CD4-positive, CD25-positive, alpha-beta regulatory T cell (primary cell): ENCODE measurements around the gene SFRP2. TPM values are rescaled to one million over a fixed set of nuclear protein-coding genes. Genes with fewer than 3 reads are reported as not detected.
A peak's percentile ranks its signal among the peaks of the same experiment; 100 is the strongest.

Experiments used
- ATAC-seq, 2 donors: fragments of 150-1000 bp; cut with Tn5 transposase; one replicate each; pipeline ENCODE4 v1.10.0; 2021; ENCODE audit warnings: low read depth in 2 of 2, moderate number of reproducible peaks in 2 of 2, moderate library complexity in 1 of 2
- DNase-seq, 3 donors: peaks; one replicate each; pipeline versions ENCODE4 v3.0.0 to v3.0.0-alpha.2; 2012 to 2022; ENCODE audit warnings: mixed read lengths in 1 of 3
- H3K27ac ChIP-seq: one replicate; pipeline ENCODE4 v1.7.0; 2013; ENCODE audit warnings: mild to moderate bottlenecking, low read length; ENCODE audit not compliant: insufficient read depth, poor library complexity, severe bottlenecking
- H3K27me3 ChIP-seq: one replicate; pipeline ENCODE4 v1.7.0; 2013; ENCODE audit warnings: low read length; ENCODE audit not compliant: control insufficient read depth, insufficient read depth
- H3K36me3 ChIP-seq: one replicate; pipeline ENCODE4 v1.7.0; 2013; ENCODE audit warnings: mild to moderate bottlenecking, low read length, moderate library complexity; ENCODE audit not compliant: control insufficient read depth, insufficient read depth
- H3K4me1 ChIP-seq: 2 replicates; pipeline ENCODE4 v1.7.0; 2013; ENCODE audit warnings: mild to moderate bottlenecking, low read length; ENCODE audit not compliant: insufficient read depth, control insufficient read depth, poor library complexity, severe bottlenecking
- H3K4me3 ChIP-seq: one replicate; pipeline ENCODE4 v1.7.0; 2013; ENCODE audit warnings: low read depth, mild to moderate bottlenecking, low read length, moderate library complexity
- H3K9me3 ChIP-seq, 2 experiments: 1 replicate in 1 of 2; 2 replicates in 1 of 2; pipeline ENCODE4 v1.7.0; 2013; ENCODE audit warnings: low read length in 2 of 2, mild to moderate bottlenecking in 1 of 2, moderate library complexity in 1 of 2; ENCODE audit not compliant: control insufficient read depth in 2 of 2
- H3K27ac Mint-ChIP-seq, 3 donors: one replicate each; pipeline ENCODE4 v1.8.0; 2020 to 2022; ENCODE audit warnings: mild to moderate bottlenecking in 3 of 3, mixed read lengths in 3 of 3, moderate library complexity in 2 of 3
- H3K27me3 Mint-ChIP-seq: one replicate; pipeline ENCODE4 v1.8.0; 2022; ENCODE audit warnings: mild to moderate bottlenecking, mixed read lengths
- H3K36me3 Mint-ChIP-seq: one replicate; pipeline ENCODE4 v1.8.0; 2020; ENCODE audit warnings: mixed read lengths
- H3K4me1 Mint-ChIP-seq, 4 donors: one replicate each; pipeline ENCODE4 v1.8.0; 2020 to 2022; ENCODE audit warnings: mixed read lengths in 4 of 4, mild to moderate bottlenecking in 1 of 4
- H3K4me3 Mint-ChIP-seq, 4 donors: one replicate each; pipeline ENCODE4 v1.8.0; 2020 to 2022; ENCODE audit warnings: mild to moderate bottlenecking in 4 of 4, mixed read lengths in 4 of 4, moderate library complexity in 3 of 4
- H3K9me3 Mint-ChIP-seq, 7 donors: one replicate each; pipeline ENCODE4 v1.8.0; 2020 to 2022; ENCODE audit warnings: mixed read lengths in 7 of 7, mild to moderate bottlenecking in 3 of 7, moderate library complexity in 2 of 7
- polyA plus RNA-seq, 4 donors: library from polyadenylated mRNA; unstranded; fragments of 300-500 nt; fragmentation: Illumina TruSeq; gene quantifications; one replicate each; pipeline ENCODE4 v1.2.3, GENCODE V29; 2021
- total RNA-seq: library from RNA; stranded (reverse); gene quantifications from one replicate; pipeline ENCODE4 v1.2.3, GENCODE V29; 2022

Gene SFRP2
- total and polyA plus RNA-seq, 5 donors from 2014 or later = not detected

DNA sequence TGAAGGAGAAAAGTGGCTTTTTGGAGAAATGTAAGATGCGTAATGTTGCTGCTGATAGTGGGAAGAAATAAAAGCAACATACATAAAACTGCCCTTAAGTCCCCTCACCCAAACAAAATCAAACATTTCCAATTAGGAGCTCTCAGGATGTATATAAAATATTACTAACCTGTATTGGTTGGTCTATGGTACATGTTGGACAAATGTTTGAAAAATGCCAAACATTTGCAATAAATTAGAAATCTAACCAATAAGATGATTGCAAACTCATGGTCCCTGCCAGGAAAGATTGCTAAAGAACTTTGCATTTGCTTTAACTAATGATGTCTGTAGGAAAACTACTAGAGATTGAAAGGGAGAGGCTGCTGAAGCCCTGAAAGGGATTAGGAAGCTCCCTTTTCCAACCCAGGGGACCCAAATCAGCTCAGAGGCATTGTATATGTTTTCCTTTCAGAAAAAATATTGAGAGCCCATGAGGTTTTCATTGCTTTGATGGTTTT lies 1.8 kb downstream of the SFRP2 start:
- H3K4me3 ChIP-seq = no peak overlapping the region
- no peaks in the 10 kb centered on the region for H3K36me3 ChIP-seq
- Mint-ChIP-seq H3K27me3 (peaks cover 80% of the 10 kb centered on the region), H3K9me3 (peaks cover 0 to 5% (median 0%) of the 10 kb centered on the region in 7 donors), H3K4me1 (peaks cover 5 to 39% (median 17%) of the 10 kb centered on the region in 4 donors), H3K4me3 (no peak overlapping the region), H3K27ac (no peak overlapping the region), H3K36me3 (peaks cover 4% of the 10 kb centered on the region)
- ATAC-seq = no peak
- H3K9me3 ChIP-seq = no peaks in the 10 kb centered on the region
- no peak for DNase-seq
- H3K27me3 ChIP-seq = peaks cover 37% of the 10 kb centered on the region
- H3K27ac ChIP-seq = no peak overlapping the region
- H3K4me1 ChIP-seq = peaks cover 35% of the 10 kb centered on the region

DNA sequence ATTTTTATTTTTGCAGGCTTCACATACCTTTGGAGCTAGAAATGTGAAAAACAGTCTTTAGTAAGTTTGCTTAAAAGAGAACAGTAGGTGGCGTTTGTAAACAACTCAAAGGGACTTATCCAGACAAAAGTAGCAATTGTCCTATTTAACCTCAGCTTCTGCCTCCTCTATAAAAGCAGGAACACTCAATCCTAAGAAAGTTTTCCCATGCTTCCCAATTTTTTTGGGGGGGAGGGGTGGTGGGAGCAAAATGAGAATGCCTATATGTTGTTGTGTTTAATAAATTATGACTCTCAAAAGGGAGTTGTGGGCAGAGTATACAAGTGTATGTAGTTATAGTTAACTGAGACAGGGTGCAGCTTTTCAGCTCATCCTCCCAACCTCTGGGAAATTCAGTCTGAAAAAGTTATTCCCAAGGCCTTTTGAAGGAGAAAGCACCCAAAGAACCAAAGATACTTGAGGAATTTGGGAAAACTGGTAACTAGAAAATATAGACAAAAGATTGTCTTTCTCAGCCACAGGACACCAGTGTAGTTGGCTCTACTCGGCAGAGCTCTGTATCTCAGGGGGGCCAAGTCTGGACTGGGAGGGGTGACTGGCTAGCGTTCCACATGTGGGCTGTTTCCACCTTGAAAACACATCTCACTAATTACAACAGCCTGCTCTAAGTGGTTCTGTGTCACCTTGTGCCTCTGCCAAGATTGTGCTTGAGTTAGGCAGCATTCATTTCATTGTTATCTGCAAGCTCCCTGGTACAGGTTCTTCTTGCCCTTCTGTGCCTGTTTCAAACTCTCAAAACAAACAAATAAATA lies 2.8 kb downstream of the SFRP2 start:
- DNase-seq (peak in 2 of 3 donors; percentile 8 to 30), ATAC-seq (no peak)
- Mint-ChIP-seq H3K4me3 (no peak overlapping the region), H3K9me3 (peaks cover 0 to 5% (median 0%) of the 10 kb centered on the region in 7 donors), H3K27ac (no peak overlapping the region), H3K4me1 (peaks cover 0 to 29% (median 11%) of the 10 kb centered on the region in 4 donors), H3K36me3 (peaks cover 4% of the 10 kb centered on the region), H3K27me3 (peaks cover 72% of the 10 kb centered on the region)
- Histone ChIP-seq H3K9me3 (no peaks in the 10 kb centered on the region), H3K36me3 (no peaks in the 10 kb centered on the region), H3K27me3 (peaks cover 30% of the 10 kb centered on the region), H3K27ac (no peak overlapping the region), H3K4me3 (no peak overlapping the region), H3K4me1 (peaks cover 25% of the 10 kb centered on the region)

DNA sequence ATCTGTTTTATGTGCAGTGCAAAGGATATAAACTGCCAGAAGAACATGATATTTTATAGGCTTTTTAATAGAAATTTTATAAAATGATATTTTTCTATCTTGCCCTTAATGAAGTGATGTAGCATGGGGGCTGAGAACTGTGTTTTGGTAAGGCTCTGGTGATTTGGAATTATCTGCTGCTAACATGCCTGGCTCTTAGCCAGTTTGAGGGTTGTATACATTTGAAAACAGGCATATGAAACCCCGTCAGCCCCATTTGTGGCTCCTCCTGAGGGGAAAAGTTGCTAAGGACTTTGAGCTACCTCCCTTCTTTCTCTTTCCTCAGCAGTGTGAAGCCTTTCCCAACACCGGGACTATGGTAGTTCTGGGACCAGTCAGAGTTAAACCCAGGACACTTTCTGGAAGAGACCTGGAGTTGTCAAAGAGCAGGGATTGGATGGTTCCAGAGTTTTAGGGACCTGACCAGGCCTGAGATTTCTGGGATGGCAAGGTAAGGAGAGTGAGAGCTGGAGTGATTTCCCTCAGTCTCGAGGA lies 4.7 kb downstream of the SFRP2 start:
- Mint-ChIP-seq H3K36me3 (peaks cover 4% of the 10 kb centered on the region), H3K4me1 (peaks cover 0 to 15% (median 7%) of the 10 kb centered on the region in 4 donors), H3K27me3 (peaks cover 56% of the 10 kb centered on the region), H3K27ac (peak overlapping the region in 1 of 3 donors; percentile 89), H3K9me3 (peaks cover 0 to 2% (median 0%) of the 10 kb centered on the region in 7 donors), H3K4me3 (no peak overlapping the region)
- Histone ChIP-seq H3K36me3 (no peaks in the 10 kb centered on the region), H3K4me3 (no peak overlapping the region), H3K27ac (no peak overlapping the region), H3K27me3 (peaks cover 30% of the 10 kb centered on the region), H3K4me1 (peaks cover 6% of the 10 kb centered on the region), H3K9me3 (no peaks in the 10 kb centered on the region)
- DNase-seq = no peak
- no peak for ATAC-seq

DNA sequence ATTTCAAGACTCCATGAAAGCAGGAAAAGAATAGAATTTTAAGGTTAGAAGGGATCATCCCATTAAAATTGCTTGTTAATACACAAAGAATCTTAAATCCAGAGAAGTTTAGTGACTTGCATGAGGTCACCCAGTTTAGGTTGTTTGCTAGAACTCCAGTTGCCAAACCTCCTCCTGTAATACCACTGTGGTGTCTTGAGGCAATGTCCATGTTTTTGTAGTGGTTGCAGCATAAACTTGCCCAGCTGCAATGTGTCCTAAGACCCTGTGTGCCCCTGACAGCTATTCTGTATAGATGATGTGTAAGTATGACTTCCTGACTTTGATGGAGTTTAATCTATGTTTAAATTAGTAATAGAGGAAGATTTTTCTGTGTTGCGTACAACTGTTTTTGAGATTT lies 6.3 kb downstream of the SFRP2 start:
- ATAC-seq (no peak), DNase-seq (no peak)
- H3K36me3 ChIP-seq = no peaks in the 10 kb centered on the region
- H3K27me3 ChIP-seq = peaks cover 33% of the 10 kb centered on the region
- Mint-ChIP-seq H3K4me3 (no peak overlapping the region), H3K27me3 (peaks cover 45% of the 10 kb centered on the region), H3K27ac (no peak overlapping the region), H3K36me3 (peaks cover 2% of the 10 kb centered on the region), H3K4me1 (peaks cover 0 to 5% (median under 1%) of the 10 kb centered on the region in 4 donors), H3K9me3 (peaks cover 0 to 6% (median 4%) of the 10 kb centered on the region in 7 donors)
- no peak overlapping the region for H3K4me3 ChIP-seq
- H3K4me1 ChIP-seq = no peaks in the 10 kb centered on the region
- peaks cover 3 to 7% of the 10 kb centered on the region in 2 experiments for H3K9me3 ChIP-seq
- no peak overlapping the region for H3K27ac ChIP-seq

DNA sequence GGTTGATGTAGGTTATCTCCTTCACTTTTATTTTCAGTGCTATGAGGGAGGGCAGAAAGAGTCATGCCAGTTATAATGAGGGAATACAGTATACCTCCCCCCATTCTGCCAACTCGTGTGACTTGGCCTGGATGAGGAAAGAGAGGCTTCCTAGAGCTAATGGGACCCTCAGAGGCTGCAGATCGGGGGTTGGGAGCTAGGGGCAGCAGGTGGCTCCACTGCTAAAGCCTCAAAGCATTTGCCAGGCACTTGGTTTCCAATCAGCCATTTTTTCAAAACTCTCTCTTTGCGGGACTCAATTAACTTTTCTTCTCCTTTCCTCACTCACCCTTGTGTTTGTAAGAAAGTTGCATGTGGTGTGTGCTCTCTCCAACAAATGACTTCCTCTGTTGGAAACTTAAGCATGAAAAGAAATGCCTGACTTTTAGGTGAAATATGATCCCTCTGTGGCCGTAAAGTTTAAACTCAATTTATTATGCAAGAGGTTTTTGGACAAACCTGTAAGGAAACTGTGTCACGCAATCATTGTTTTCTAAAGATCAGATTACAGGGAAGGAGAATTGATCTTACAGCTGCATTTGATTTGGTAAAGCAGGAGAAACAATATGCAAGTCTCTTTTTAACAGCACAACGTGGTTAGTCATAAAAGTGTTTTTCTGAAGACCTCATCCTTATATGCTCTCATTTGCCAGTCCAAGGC lies 7.0 kb downstream of the SFRP2 start:
- Mint-ChIP-seq H3K36me3 (no peaks in the 10 kb centered on the region), H3K27me3 (peaks cover 42% of the 10 kb centered on the region), H3K9me3 (peaks cover 0 to 6% (median 4%) of the 10 kb centered on the region in 7 donors), H3K27ac (no peak overlapping the region), H3K4me3 (no peak overlapping the region), H3K4me1 (peaks cover 0 to 5% (median 0%) of the 10 kb centered on the region in 4 donors)
- no peak overlapping the region for H3K4me3 ChIP-seq
- H3K27me3 ChIP-seq = peaks cover 28% of the 10 kb centered on the region
- ATAC-seq = no peak
- H3K9me3 ChIP-seq = peaks cover 3 to 7% of the 10 kb centered on the region in 2 experiments
- no peak overlapping the region for H3K27ac ChIP-seq
- DNase-seq = no peak
- H3K4me1 ChIP-seq = no peaks in the 10 kb centered on the region
- no peaks in the 10 kb centered on the region for H3K36me3 ChIP-seq

DNA sequence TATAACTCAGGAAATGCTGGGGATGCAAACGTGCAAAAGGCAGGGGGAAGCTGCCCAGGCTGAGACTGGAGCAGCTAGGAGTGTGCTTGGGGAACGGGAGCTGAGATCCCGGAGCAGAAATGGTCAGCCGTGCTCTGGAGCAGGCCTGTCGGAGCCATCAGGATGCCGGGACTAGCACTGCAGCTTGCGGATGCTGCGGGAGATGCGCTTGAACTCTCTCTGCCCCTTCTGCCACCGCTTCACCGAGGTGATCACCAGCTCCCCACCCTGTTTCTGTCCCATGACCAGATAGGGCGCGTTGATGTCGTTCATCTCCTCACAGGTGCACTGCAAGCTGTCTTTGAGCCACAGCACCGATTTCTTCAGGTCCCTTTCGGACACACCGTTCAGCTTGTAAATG lies 7.6 kb downstream of the SFRP2 start:
- H3K9me3 Mint-ChIP-seq = peaks cover 0 to 6% (median 4%) of the 10 kb centered on the region in 7 donors
- no peaks in the 10 kb centered on the region for H3K36me3 ChIP-seq

DNA sequence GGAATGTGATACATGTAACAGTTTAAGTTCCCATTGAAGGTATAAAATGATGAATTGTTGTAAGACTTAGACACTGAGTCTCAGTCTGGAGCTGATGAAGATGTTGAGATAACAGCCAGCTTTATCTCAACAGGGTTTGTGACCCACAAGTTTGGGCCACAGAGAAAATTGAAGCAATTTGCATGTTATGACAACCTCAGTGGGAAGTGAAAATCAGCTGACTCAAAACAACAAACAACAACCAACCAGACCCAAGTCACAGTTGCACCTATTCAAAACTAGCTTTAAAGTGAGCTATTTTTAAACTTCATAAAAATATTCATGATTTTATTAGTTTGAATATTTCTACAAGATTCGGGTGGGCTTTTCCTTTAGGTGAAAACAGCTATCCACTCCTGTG lies 8.0 kb downstream of the SFRP2 start:
- peaks cover 3 to 7% of the 10 kb centered on the region in 2 experiments for H3K9me3 ChIP-seq
- DNase-seq = no peak
- peaks cover 0 to 2% (median 0%) of the 10 kb centered on the region in 4 donors for H3K4me1 Mint-ChIP-seq
- H3K4me3 ChIP-seq = no peak overlapping the region
- H3K27ac Mint-ChIP-seq = no peak overlapping the region
- peaks cover 4% of the 10 kb centered on the region for H3K36me3 Mint-ChIP-seq
- no peaks in the 10 kb centered on the region for H3K4me1 ChIP-seq
- no peaks in the 10 kb centered on the region for H3K36me3 ChIP-seq
- peaks cover 24% of the 10 kb centered on the region for H3K27me3 ChIP-seq
- H3K27ac ChIP-seq = no peak overlapping the region
- peaks cover 0 to 6% (median 4%) of the 10 kb centered on the region in 7 donors for H3K9me3 Mint-ChIP-seq
- H3K4me3 Mint-ChIP-seq = no peak overlapping the region
- peaks cover 35% of the 10 kb centered on the region for H3K27me3 Mint-ChIP-seq
- no peak for ATAC-seq

More for the DNA sequence above, 7.6 kb downstream of the SFRP2 start:
- ATAC-seq (no peak), DNase-seq (no peak)
- H3K4me3 Mint-ChIP-seq = no peak overlapping the region
- no peaks in the 10 kb centered on the region for H3K4me1 ChIP-seq
- H3K27ac ChIP-seq = no peak overlapping the region
- peaks cover 28% of the 10 kb centered on the region for H3K27me3 ChIP-seq
- H3K27me3 Mint-ChIP-seq = peaks cover 36% of the 10 kb centered on the region
- H3K9me3 ChIP-seq = peaks cover 3 to 7% of the 10 kb centered on the region in 2 experiments
- H3K4me1 Mint-ChIP-seq = peaks cover 0 to 5% (median 0%) of the 10 kb centered on the region in 4 donors
- peaks cover under 1% of the 10 kb centered on the region for H3K36me3 Mint-ChIP-seq
- no peak overlapping the region for H3K27ac Mint-ChIP-seq
- no peak overlapping the region for H3K4me3 ChIP-seq
